Measurements from ENCODE around the gene MRAP2.

Gene MRAP2, protein sequence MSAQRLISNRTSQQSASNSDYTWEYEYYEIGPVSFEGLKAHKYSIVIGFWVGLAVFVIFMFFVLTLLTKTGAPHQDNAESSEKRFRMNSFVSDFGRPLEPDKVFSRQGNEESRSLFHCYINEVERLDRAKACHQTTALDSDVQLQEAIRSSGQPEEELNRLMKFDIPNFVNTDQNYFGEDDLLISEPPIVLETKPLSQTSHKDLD
- 0 reads per million in 4 experiments for total RNA-seq

DNA sequence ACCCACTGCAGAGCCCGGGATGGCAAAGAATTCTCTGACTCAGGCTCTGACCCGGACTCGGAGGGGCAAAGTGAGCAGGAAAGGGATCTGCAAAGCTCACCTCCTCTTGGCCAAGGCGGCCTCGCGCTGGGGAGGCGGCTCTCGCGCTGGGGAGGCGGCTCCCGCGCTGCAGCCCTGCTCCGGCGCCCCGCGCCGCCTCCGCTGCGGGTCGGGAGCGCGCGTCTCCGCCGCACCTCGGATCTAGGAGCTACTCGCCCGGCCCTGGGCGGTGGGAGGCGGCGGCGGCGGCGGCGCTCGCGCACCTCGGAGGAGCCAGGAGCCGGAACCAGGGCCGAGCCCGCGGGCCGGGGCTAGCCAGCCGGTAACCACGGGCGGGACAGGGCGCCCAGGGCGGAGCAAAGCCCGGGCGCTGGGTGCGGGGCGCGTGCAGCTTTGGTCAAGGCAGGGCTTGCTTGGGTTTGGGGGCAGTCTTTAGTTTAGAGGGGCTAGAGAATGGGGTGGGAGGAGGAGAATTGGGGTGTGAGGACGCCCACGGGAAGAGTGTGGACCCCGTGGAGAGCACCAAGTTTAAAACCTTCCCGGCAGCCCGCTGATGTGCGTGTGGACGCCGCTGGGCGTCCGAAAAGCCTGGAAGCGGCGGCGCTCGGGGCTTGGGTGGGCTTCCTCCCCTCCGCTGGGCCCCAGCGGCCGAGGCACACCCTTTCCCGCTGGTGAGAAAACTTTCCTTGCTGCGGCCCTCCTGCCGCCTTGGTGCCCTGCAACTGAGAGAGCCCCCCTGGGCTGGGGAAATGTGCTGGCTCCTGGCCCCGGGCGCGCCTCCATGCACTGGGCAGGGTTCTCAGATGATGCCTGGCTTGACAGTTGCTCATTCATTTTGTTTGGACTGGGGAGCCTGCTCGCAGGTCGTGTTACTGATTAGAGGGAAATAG lies at the start of gene MRAP2:
Gene MRAP2 (plus strand): TSS at position 250 of the 929 bp plus-strand sequence. CDS start 21,547 bp downstream, outside the sequence.
- DNase-seq: no peak

DNA sequence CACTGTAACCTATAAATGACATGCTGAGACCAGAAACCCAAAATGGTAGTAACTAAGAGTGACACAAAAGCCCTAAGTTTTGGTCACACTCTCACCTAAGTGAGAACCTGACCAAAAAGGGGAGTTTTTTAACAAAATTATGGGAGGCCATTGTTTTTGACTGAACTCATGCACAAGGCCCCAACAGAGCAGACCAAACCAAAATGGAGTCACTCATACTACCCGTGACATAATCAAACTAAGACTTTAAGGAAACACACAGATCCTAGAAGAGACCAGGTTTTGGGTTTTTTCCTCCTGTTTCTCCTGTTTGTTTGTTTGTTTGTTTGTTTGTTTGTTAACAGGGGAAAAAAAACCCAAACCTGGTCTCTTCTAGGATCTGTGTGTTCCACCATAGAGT lies 49.2 kb upstream of the MRAP2 start:
- DNase-seq: no peak

DNA sequence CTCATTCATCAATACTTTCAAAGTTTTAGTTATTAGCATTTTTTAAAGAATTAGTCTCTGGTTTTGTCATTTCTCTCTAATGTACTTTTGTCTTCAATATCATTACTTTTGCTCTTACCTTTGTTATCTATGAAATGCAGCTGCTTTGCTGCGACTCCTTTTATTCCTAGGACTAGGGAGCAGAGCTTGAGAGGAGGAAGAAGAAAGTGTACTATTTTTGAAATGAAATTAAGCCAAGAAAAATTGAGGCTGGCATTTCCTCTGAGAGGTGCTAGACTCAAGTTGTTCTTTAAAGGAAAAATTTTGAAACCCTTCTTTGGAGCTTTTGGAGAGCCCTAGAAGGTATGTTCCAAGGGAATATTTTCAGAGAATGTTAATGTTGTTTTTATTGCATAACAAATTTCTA lies 48.3 kb upstream of the MRAP2 start:
- no peak for DNase-seq

DNA sequence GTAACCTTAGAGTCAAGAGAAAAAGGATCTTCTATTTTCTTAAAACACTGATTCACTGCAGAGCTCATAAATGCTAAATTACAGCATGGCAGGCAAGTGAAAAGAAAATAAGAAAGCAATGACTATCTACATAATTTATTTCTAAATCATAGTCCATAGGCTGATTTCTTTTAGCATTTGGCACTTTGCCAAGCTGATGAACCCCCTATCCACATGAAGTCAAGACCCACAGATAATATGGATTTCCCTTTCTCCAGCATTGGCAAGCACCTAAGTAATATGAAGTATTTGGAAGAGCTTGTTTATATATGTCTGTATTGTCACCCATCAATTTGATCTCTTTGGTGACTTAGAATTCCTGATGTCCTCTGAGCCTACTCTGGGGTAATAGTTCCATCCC lies 47.9 kb upstream of the MRAP2 start:
- no peak for DNase-seq

DNA sequence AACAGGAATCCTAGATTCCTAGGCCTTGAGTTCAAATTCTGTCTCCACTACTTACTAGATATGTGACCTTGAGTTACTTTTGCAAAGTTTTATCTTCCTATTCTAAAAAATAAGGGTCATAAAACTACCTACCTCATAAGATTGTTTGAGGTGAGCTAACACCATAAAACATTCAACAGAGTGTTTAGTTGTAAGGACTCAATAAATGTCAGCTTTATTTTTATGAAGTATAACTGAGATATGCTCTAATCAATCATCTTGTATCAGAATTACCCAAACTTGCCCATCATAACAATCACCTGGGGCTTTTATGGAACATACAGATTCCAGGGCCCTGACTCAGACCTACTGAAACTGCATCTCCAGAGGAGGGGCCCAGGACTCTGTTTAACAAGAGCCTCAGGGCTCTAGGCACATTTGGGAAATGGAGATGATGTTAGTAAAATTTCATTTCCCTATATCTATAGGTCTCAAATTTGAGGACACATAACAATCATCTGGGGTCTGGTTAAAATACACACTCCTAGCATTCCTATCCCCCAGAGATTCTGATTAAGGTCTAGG lies 35.5 kb upstream of the MRAP2 start:
- no peak for DNase-seq

DNA sequence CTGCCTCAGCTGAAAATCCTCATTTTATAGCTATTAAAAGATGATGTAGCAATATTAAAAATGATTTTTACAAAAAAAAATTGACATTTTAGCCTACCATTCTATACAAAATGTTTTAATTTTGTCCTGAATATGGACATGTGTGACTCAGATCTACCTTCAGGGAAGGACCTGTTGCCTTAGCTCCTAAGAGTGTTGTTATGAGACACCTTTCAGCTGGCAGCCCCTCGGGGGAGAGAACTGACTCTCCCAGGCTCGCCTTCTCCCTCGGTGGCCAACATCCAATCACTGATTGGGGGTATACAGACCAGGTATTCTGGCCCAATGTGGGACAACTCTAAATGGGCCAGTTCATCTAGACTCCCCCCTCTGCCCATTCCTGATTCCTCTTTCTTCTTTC lies 32.5 kb upstream of the MRAP2 start:
- no peak for DNase-seq

DNA sequence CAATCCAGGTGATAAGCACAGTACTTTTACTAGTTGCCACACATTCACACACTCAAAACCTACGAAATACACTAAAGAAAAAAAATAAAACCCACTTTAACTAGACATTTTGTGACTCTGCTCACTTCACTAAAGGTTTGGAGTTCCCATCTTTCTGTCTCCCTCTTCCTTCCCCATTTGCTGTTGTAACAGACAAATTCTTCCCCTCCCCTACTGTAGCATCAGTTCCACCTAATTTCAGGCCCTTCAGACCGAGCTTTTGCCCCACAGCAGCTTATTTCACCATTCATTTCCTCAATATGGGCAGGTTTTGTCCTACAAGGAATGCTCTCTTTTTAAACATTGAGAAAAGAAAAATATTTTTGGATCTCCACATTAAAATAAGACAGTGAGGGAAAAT lies 31.3 kb upstream of the MRAP2 start:
- DNase-seq: no peak

DNA sequence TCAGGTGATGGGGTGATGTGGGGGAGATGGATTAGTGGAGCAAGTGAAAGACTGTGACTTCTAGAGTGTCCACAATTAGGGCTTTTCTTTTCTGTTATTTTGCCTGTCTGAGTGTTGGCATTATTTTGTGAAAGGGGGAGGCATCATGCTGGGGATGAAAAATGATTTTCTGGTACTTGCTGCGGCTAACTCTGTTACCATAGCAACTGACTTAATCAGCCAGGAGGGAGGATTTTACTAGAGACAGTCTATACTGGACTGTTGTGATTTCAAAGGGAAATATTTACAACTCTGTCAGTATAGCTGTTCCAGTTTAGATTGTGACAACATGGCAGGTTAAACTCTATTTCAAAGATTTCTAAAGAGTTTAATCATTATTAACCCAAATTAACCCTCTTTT lies 30.4 kb upstream of the MRAP2 start:
- DNase-seq: no peak

DNA sequence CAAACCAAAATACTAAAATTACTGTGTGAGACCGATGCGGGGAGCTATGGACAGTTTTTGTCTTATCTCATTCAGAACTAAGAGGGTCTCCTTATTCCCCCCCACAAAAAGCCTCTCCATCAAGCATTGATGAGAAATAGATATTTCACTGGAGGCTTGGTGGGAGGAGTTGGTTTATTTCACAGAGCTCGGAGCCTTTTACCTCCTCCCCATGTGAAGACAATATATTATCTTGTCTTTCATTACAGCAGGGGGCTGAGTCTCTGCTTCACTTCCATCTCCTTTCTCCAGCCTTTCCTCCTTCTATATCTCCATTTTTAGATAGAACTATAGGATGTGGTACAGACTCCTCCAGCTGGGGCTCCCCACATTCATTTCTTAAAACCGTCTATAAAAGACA lies 29.9 kb upstream of the MRAP2 start:
- DNase-seq: no peak

DNA sequence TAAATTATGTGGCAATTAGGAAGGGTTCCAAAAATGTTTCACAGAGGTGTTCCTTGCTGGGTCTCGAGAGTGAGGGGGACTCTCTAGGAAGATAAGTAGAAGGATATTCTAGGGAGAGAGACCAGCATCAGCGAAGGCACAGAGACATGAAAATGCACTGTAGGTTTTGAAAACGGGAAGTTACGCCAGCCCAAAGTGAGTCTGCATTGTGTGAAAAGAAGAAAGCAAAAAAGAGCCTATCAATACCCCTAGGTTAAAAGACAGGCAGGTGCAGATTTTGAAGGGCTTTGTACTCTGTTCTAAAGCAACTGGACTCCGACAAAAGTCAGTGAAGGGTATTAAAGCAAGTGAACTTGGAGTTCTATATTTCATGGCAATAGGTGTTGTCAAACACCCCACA lies 25.7 kb upstream of the MRAP2 start:
- no peak for DNase-seq

DNA sequence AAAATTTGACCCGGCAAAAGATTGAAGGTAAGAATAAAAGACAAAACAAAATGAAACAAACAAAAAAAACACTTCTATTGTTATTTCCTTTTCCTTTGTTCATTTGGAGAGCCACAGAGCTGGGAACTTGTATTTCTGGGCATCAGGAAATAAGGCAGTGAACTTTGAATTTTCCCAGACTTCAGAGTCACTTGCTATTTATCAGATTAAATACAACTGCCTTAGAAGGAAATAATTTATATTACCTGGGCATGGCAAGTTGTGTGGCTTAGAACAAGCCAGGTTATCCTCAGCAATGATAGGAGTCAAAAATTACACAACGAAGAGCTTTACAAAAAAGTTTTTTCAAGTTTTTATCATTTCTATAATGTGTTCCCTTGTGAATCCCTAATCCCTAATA lies 20.2 kb upstream of the MRAP2 start:
- no peak for DNase-seq

DNA sequence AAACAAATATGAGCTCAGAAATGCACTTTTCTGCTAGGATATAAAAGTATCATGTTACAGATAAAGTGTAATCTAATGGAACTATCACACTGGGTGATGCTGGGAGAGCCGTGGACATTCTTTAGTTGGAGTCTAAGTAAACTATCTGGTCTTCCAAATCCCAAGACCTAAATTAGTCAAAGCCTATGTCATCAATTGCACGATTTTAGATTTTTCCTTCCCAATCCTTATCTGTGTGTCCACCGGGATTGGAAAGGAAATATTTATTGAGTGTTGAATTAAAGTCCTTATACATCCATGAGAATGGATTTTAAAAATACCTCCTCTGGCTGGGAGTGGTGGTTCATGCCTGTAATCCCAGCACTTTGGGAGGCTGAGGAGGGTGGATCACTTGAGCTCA lies 19.6 kb upstream of the MRAP2 start:
- no peak for DNase-seq

DNA sequence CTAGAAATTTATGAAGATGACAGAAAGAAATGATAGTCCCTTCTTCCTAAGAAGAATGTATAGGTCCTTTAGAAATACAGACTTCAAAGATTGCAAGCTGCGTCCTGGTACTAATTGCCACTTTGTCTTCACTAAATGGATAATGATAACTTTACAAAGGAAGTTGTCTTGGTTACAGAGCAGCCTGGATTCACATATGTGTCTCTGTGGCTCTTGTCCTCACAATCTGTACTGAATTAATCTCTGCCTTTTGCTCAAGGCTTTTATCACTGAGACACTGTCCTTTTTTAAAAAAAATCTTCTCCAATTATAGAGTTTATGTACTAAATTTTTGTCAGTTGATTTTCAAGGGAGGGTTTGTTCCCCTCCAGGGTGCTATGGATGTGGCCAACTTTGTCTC lies 17.5 kb upstream of the MRAP2 start:
- no peak for DNase-seq

DNA sequence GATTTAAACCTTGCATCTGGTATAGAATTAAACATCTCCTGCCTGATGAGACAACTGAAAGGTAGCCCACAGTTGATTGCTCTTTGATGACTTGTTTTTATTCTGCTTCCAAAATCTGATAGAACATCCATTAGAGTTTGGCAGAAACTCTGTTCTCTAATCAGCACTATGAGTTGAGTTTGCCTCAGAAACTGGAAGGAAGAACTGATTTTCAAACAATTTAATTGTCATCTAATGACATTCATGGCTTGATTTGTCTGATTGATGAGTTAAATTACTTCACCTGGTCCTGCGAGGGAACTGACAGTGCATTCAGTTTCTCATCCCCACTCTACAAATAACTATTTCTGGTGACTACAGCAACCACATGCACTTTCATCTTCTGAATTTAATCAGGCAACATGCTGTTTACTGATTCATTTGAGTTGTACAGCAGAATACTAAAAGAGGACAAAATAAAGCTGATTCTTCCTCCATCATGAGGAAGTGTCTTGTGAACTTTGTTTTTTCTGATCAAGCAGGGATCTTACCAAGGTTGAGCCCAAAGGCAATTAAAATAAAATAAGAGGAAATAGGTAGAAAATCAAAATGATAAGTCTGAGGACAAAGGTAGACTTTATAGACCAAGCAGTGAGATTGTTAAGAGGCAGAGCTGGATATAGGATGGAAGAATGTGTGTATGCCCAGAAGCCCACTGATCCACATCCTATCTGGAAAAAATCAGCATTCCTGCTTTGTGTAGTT lies 15.7 kb upstream of the MRAP2 start:
- no peak for DNase-seq

DNA sequence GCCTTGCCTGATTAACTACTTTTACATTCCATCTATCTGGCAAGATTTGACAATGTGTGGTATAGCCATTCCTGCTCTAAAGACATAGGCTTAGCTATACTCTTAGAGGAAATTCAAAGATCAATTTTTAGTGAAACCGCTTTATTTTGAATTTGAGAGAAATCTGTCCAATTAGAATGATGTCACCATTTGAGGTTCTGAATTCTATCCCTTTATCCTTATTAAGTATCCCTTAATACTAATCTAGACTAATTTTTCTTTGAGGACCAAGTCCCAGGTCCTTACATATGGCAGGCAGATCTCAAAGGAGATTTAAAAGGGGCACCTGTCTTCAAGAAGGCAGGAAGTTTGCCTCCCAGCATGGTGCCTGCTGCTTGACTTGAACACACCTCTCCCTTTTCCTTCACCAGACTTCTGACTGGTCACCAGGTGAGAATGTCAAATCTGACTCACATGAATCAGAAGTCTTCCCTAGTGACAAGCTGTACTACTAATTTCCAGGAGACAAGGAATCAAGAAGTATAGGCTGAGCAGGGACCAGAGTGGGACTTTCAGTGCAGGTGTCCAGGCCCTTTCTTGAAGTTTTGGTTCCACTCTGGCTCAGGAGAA lies 15.0 kb upstream of the MRAP2 start:
- DNase-seq: no peak

DNA sequence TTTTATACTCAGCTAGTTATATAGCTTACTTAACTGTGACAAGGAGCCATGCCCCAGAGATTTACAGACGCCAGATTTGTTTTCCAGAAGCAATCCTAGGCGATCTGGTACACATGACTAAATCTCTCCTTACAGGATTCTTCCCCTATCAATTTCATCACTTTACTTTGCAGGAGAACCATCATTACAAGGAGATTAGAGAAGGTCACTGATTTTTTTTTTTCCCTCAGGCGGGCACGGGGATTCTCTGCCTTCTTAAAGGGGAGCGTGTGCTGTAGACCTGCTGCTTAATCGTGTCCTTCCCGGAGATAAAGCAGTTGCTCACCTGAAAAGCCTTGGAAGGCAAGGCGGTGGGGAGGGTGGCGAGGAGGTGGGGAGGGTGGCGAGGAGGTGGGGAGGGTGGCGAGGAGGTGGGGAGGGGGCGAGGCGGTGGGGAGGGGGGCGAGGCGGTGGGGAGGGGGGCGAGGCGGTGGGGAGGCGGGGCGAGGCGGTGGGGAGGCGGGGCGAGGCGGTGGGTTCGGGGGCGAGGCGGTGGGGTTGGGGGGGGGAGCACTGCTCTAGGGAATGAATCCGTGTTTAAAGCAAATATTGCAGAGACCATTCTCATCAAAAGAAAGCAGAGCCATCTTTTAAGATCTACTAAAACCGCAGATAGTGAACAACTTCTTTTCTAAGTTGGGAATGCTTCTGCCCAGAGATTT lies 14.3 kb upstream of the MRAP2 start:
- no peak for DNase-seq

DNA sequence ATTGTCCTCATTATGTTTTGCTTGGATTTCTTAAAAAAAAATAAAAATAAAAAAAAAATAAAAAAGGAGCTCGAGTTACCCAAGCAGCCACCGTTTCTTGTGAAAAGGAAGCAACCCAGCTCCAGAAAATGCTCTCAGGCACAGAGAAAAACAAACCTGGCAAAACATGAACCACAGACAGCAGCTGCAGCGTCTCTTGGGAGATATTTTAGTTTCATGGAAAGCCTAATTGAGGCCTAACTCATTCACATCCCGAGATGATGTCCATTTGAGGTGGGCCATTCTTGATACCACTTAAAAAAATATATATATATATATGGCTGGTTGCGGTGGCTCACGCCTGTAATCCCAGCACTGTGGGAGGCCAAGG lies 13.7 kb upstream of the MRAP2 start:
- no peak for DNase-seq

DNA sequence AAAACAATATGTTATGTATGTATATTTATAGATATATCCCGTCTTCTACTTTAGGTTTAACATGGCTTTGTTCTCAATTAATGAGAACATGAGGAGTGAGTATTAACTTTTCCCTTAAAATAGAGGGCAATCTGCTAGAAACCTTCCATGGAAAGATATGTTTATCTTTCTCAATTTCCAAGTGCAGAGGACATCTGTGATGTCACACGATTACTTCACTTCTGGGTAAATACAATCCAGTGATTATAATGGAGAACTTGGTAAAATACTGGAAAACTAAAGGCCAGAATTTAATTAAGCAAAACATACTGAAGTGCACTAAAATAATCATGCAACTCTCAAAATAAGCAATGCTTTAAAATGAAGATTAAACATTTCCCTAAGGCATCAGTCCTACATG lies 11.9 kb upstream of the MRAP2 start:
- DNase-seq: no peak

DNA sequence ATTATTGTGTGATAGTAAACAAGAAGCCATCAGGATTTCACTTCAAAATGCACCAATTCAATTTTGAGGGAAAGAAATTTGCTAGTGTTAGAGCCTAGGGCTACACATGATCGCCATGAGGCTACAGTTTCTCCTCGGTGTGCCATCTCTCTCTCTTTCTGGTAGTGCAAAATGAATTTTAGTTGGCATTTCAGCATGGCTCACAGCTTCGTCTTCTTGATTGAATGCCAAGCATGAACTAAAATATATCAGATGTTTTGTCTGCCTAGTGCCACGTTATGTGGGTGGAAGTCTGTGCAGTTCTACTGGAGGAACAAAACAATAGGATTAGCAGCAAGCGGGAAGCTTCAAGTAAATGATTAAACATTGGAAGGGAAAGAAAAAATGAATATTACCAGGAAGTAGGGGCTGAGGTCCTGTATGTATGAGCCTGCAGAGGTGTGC lies 6.8 kb upstream of the MRAP2 start:
- no peak for DNase-seq

DNA sequence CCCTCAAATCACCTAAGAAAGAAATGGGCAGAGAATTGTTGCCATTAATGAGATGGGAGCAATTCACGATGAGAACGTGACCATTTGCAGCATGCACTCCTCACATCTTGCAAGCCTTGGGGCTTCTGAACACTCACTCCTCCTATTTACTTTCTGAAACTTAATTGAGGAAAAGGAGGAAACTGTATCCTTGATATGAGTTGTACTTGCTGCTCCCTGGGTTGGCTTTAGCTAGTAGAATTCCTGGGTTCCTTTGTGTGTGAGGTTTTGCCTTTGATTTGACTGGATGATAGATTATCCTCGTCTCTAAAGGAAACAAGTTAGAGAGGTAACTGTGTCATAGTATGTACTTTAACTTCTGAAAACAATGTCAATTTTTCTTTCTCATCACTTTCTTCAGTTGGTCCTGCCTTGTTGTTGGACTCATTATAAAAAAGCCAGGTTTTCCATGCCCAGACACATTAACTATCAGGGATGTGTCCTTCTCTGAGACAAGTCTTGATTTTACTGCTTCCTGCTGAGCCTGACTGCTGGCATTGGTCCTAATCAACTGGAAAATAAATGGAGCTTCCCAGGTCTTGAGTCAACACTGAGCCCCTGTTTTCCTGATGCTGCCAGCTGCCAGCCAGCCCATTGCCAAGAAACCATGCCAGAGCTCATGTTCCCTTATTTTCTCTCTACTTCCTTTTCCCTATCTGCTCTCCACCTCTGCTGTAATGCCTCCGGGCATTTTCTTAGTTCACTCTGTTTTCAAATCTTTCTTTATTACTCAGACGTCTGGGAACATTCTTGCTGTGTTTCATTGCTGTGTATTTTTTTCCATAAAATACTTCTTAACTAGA lies 6.0 kb upstream of the MRAP2 start:
- DNase-seq: no peak

DNA sequence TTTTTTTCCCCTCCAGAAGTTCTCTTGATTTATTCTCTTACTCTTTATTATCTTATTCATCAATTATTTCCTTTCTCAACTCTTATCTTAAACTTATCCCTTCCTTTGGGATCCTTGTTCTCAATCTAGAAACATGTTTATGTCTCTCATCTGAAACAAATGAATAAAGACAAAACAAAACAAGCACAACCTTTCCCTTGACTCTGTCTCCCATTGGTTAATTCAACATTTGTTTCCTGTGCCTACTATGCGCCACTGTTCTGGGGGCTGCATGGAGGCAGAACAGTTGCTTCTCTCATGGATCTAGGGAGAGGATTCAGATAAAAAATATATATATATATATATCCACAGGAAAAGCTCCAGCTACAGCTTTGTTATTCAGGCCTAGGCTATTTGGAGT lies 5.2 kb upstream of the MRAP2 start:
- DNase-seq: no peak
